ENCODE measurements around the gene ACIN1. TPM values are rescaled to one million over a fixed set of nuclear protein-coding genes. Genes with fewer than 3 reads are reported as not detected.
A peak's percentile ranks its signal among the peaks of the same experiment; 100 is the strongest.

The ACIN1 gene
- total RNA-seq, 1 donor from 2014 or later = 163 TPM

- Histone ChIP-seq H3K9me3 (no peaks in the 10 kb centered on the region), H3K27me3 (ENCODE audit: low read depth) (no peaks in the 10 kb centered on the region), H3K4me3 (no peak overlapping the region), H3K36me3 (peaks cover 8% of the 10 kb centered on the region), H3K27ac (no peak overlapping the region), H3K4me1 (peaks cover 8% of the 10 kb centered on the region)
- intact Hi-C loops (cut with DNase I) = no loop called here
- no peak for TF ChIP-seq CTCF (IDR thresholded peaks at IDR 0.05)
- DNase-seq (no peak), ATAC-seq (no peak)
These were observed 45.4 kb upstream of the ACIN1 start for GRCh38 chr14:23140371-23140770.

GRCh38 chr14:23139874-23140273 lies 44.9 kb upstream of the ACIN1 start:
- Histone ChIP-seq H3K9me3 (no peaks in the 10 kb centered on the region), H3K4me3 (no peak overlapping the region), H3K27me3 (ENCODE audit: low read depth) (no peaks in the 10 kb centered on the region), H3K4me1 (peaks cover 8% of the 10 kb centered on the region), H3K27ac (no peak overlapping the region), H3K36me3 (peaks cover 8% of the 10 kb centered on the region)
- TF ChIP-seq CTCF (IDR thresholded peaks at IDR 0.05) = no peak
- ATAC-seq (no peak), DNase-seq (no peak)
- intact Hi-C loops (cut with DNase I) = no loop called here

GRCh38 chr14:23137813-23138535 lies 43.0 kb upstream of the ACIN1 start:
- Histone ChIP-seq H3K27ac (no peak overlapping the region), H3K27me3 (ENCODE audit: low read depth) (no peaks in the 10 kb centered on the region), H3K9me3 (no peaks in the 10 kb centered on the region), H3K4me3 (no peak overlapping the region), H3K36me3 (peaks cover 8% of the 10 kb centered on the region), H3K4me1 (peaks cover 8% of the 10 kb centered on the region)
- peak in 1 of 2 donors; percentile 8 for ATAC-seq
- no peak for DNase-seq
- intact Hi-C loops (cut with DNase I) = no loop called here
- TF ChIP-seq CTCF (IDR thresholded peaks at IDR 0.05) = no peak

GRCh38 chr14:23137192-23137812 lies 42.4 kb upstream of the ACIN1 start:
- intact Hi-C loops (cut with DNase I) = no loop called here
- no peaks in the 10 kb centered on the region for H3K9me3 ChIP-seq
- peaks cover 4% of the 10 kb centered on the region for H3K36me3 ChIP-seq
- peaks cover 2% of the 10 kb centered on the region for H3K4me1 ChIP-seq
- no peaks in the 10 kb centered on the region for H3K27me3 ChIP-seq (ENCODE audit: low read depth)
- DNase-seq = no peak
- no peak overlapping the region for H3K27ac ChIP-seq
- TF ChIP-seq CTCF (IDR thresholded peaks at IDR 0.05) = no peak
- ATAC-seq = peak; percentile 29 to 42
- no peak overlapping the region for H3K4me3 ChIP-seq

- Histone ChIP-seq H3K27me3 (ENCODE audit: low read depth) (no peaks in the 10 kb centered on the region), H3K36me3 (peaks cover 4% of the 10 kb centered on the region), H3K4me3 (no peak overlapping the region), H3K27ac (no peak overlapping the region), H3K9me3 (no peaks in the 10 kb centered on the region), H3K4me1 (no peaks in the 10 kb centered on the region)
- TF ChIP-seq CTCF (IDR thresholded peaks at IDR 0.05) = no peak
- no peak for ATAC-seq
- DNase-seq = no peak
- intact Hi-C loops (cut with DNase I) = no loop called here
These were observed 41.7 kb upstream of the ACIN1 start for GRCh38 chr14:23136566-23137133.
